Measurements from ENCODE around the gene PKD2.
"Not testable (repeated sequence)": the region's sequence is repeated elsewhere in the genome, so short reads cannot be mapped to it uniquely, and the experiment has no call there.

The PKD2 gene

GRCh38 chr4:88108747-88109122 is 101.3 kb downstream of the PKD2 start:
- no peak overlapping the region for H3K4me3 ChIP-seq (ENCODE audit: low read depth, low read length)

GRCh38 chr4:88109123-88109881 is 101.9 kb downstream of the PKD2 start:
- no peak overlapping the region for H3K4me3 ChIP-seq (ENCODE audit: low read depth, low read length)

GRCh38 chr4:88110826-88111225 is 103.4 kb downstream of the PKD2 start:
- no peak overlapping the region for H3K4me3 ChIP-seq (ENCODE audit: low read depth, low read length)

- no peak overlapping the region for H3K4me3 ChIP-seq (ENCODE audit: low read depth, low read length)
Observed at GRCh38 chr4:88112856-88113255, 105.4 kb downstream of the PKD2 start.

GRCh38 chr4:88115587-88115986 is 108.2 kb downstream of the PKD2 start:
- H3K4me3 ChIP-seq (ENCODE audit: low read depth, low read length), result no peak overlapping the region

GRCh38 chr4:88119943-88120342 is 112.5 kb downstream of the PKD2 start:
- no peak overlapping the region for H3K4me3 ChIP-seq (ENCODE audit: low read depth, low read length)

GRCh38 chr4:88122260-88122659 is 114.8 kb downstream of the PKD2 start:
- H3K4me3 ChIP-seq (ENCODE audit: low read depth, low read length), result not testable (repeated sequence)

All from iPS-11a (cell line).